ENCODE results near the gene CDK18.
"Not testable (repeated sequence)": the region's sequence is repeated elsewhere in the genome, so short reads cannot be mapped to it uniquely, and the experiment has no call there.

CDK18 gene

GRCh38 chr1:205481629-205482151, 22.8 kb upstream of the CDK18 start:
- DNase-seq = no peak

- not testable (repeated sequence) for DNase-seq
Measured at GRCh38 chr1:205482587-205482986, 21.9 kb upstream of the CDK18 start.

GRCh38 chr1:205483372-205483771, 21.1 kb upstream of the CDK18 start:
- DNase-seq = no peak

GRCh38 chr1:205484985-205485967, 19.2 kb upstream of the CDK18 start:
- peak; percentile 85 to 86 for DNase-seq

- DNase-seq = no peak
Measured at GRCh38 chr1:205486258-205486657, 18.2 kb upstream of the CDK18 start.

GRCh38 chr1:205488074-205488723, 16.3 kb upstream of the CDK18 start:
- DNase-seq = peak; percentile 64 to 66

- no peak for DNase-seq
Measured at GRCh38 chr1:205491794-205492193, 12.7 kb upstream of the CDK18 start.

GRCh38 chr1:205492201-205492667, 12.2 kb upstream of the CDK18 start:
- peak; percentile 85 for DNase-seq

GRCh38 chr1:205492774-205493173, 11.7 kb upstream of the CDK18 start:
- DNase-seq = no peak

GRCh38 chr1:205493241-205494085, 11.0 kb upstream of the CDK18 start:
- no peak for DNase-seq

GRCh38 chr1:205494115-205494514, 10.4 kb upstream of the CDK18 start:
- no peak for DNase-seq

- DNase-seq = peak; percentile 48 to 66
Measured at GRCh38 chr1:205495237-205495823, 9.1 kb upstream of the CDK18 start.

- no peak for DNase-seq
Measured at GRCh38 chr1:205496661-205497060, 7.8 kb upstream of the CDK18 start.

- DNase-seq = peak; percentile 91 to 92
Measured at GRCh38 chr1:205497351-205497750, 7.1 kb upstream of the CDK18 start.

GRCh38 chr1:205499789-205500188, 4.7 kb upstream of the CDK18 start:
- no peak for DNase-seq

GRCh38 chr1:205500240-205501233, 3.9 kb upstream of the CDK18 start:
- no peak for DNase-seq

GRCh38 chr1:205502111-205502810, 2.2 kb upstream of the CDK18 start:
- DNase-seq = no peak

GRCh38 chr1:205502992-205503391, 1.5 kb upstream of the CDK18 start:
- DNase-seq = no peak

GRCh38 chr1:205505076-205505729, 734 bp downstream of the CDK18 start:
- DNase-seq = no peak

- no peak for DNase-seq
Measured at GRCh38 chr1:205505791-205506190, 1.3 kb downstream of the CDK18 start.
